ENCODE data around the gene ALK. TPM values are rescaled to one million over a fixed set of nuclear protein-coding genes. Genes with fewer than 3 reads are reported as not detected.

The ALK gene
- total RNA-seq, 2 experiments from 2014 or later = not detected

DNA sequence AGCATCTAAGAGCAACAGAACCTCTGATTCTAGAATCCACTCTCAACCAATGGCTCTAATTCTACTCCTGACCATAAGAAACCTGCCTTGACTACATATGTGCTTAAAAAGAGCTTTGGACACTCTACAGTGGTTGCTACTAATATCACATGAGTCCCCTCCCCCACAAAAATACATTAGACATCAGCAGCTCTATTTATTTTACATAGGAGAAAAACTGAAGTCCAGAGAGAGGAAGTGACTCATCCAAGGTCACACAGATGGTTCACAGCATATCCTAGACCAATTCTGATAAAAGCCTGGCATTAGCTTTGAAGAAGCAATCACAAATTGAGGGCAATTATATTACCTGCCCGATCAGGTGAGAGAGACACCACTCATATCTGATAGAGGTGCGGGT lies 49.8 kb downstream of the ALK start:
- POLR2A ChIA-PET = interaction anchor here (0.6 kb wide), 1 partner anchor 468 kb away, joined by 3 read pairs; no protein-coding TSS in a partner anchor
- ATAC-seq = no peak
- TF ChIP-seq, protein P1, sequence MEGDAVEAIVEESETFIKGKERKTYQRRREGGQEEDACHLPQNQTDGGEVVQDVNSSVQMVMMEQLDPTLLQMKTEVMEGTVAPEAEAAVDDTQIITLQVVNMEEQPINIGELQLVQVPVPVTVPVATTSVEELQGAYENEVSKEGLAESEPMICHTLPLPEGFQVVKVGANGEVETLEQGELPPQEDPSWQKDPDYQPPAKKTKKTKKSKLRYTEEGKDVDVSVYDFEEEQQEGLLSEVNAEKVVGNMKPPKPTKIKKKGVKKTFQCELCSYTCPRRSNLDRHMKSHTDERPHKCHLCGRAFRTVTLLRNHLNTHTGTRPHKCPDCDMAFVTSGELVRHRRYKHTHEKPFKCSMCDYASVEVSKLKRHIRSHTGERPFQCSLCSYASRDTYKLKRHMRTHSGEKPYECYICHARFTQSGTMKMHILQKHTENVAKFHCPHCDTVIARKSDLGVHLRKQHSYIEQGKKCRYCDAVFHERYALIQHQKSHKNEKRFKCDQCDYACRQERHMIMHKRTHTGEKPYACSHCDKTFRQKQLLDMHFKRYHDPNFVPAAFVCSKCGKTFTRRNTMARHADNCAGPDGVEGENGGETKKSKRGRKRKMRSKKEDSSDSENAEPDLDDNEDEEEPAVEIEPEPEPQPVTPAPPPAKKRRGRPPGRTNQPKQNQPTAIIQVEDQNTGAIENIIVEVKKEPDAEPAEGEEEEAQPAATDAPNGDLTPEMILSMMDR (IDR thresholded peaks at IDR 0.05) = no peak
- Mint-ChIP-seq H3K27me3 (peaks cover 14% of the 10 kb centered on the region), H3K36me3 (ENCODE audit: low read depth) (no peaks in the 10 kb centered on the region), H3K9me3 (no peaks in the 10 kb centered on the region), H3K4me1 (ENCODE audit: low read depth) (no peaks in the 10 kb centered on the region), H3K4me3 (no peak overlapping the region), H3K27ac (no peak overlapping the region)
- no peak for DNase-seq
- intact Hi-C loops (cut with micrococcal nuclease) = no loop called here
- CTCF ChIA-PET = no interaction called here

DNA sequence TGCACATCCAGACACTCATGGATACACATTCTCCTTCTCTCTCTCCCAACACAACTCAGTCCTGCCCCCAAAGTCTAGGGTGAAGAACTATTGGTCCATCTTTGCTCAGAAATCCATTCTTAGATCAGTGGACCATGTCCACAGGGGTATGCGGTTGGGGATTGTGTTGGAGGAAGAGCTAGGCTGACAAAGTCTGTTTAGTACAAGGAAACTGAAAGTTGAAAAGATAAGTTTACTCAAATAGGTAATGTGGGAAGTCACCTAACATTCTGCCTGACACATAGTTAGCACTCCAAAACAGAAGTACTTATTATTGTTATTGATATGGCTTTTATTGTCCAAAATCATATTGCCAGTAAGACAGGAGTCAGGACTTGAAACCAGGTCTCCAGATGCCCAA lies 55.9 kb downstream of the ALK start:
- intact Hi-C loops (cut with micrococcal nuclease) = no loop called here
- Mint-ChIP-seq H3K4me1 (ENCODE audit: low read depth) (no peaks in the 10 kb centered on the region), H3K9me3 (no peaks in the 10 kb centered on the region), H3K4me3 (no peak overlapping the region), H3K36me3 (ENCODE audit: low read depth) (no peaks in the 10 kb centered on the region), H3K27ac (no peak overlapping the region), H3K27me3 (peaks cover 25% of the 10 kb centered on the region)
- CTCF ChIA-PET = no interaction called here
- ATAC-seq (no peak), DNase-seq (no peak)
- POLR2A ChIA-PET = no interaction called here
- TF ChIP-seq, protein P1 (IDR thresholded peaks at IDR 0.05) = no peak

DNA sequence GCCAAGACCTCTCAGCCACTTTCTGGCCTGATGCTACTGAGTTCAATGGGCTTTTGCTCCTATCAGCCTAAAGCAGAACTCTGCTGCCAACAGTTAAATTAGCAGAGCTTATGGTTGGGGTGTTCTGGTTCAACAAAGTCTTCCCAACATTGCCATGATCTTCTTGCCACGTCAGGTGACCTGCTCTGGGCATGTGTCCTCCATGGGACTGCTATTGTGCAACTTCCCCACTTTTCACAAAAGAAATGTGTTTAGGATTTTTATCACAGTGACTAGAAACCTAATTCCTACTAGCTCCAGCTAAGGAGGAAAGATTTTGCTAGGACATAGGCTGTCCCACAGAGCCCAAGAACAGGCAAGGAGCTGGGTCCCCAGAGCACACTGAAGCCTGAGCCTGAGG lies 56.4 kb downstream of the ALK start:
- peaks cover 28% of the 10 kb centered on the region for H3K27me3 Mint-ChIP-seq
- ChIA-PET CTCF (no interaction called here), POLR2A (no interaction called here)
- TF ChIP-seq, protein P1 (IDR thresholded peaks at IDR 0.05) = no peak
- no peak overlapping the region for H3K27ac Mint-ChIP-seq
- DNase-seq = no peak
- no peak for ATAC-seq
- no peaks in the 10 kb centered on the region for H3K4me1 Mint-ChIP-seq (ENCODE audit: low read depth)
- H3K9me3 Mint-ChIP-seq = no peaks in the 10 kb centered on the region
- no peak overlapping the region for H3K4me3 Mint-ChIP-seq
- intact Hi-C loops (cut with micrococcal nuclease) = no loop called here
- no peaks in the 10 kb centered on the region for H3K36me3 Mint-ChIP-seq (ENCODE audit: low read depth)

DNA sequence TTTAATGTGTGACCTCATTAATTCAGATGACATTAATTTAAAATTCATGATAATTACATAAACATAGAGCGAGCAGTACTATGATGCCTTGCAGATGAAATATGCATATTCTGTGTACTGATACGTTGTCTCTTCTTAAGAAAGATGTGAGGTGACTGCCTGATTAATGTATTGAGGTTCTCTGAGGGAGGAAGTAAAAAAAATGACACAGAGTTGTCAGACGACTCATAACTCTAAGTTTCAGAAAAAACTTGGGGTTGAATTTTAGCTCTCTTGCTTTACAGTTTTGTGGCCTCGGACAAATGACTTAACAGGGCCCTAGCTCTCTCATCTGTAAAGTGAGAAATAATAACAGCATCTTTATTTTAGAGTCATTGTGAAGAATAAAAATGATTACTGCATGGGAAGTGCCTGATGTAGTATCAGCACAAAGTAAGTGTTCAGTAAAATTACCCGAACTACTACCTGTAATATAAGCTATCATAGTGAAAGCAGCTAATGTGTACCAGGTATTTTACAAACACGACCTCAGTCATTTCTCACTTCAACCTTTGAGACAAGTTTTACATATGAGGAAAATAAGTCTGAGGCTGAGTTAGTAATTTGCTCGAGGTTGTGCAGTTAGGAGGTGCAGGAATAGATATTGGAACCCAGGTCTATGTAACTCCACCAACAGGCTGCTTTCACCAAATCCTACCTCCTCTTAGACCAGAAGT lies 65.3 kb downstream of the ALK start:
- TF ChIP-seq, protein P1 (IDR thresholded peaks at IDR 0.05) = no peak
- Mint-ChIP-seq H3K4me1 (ENCODE audit: low read depth) (no peaks in the 10 kb centered on the region), H3K4me3 (no peak overlapping the region), H3K9me3 (peaks cover 5% of the 10 kb centered on the region), H3K27me3 (peaks cover 28% of the 10 kb centered on the region), H3K36me3 (ENCODE audit: low read depth) (no peaks in the 10 kb centered on the region), H3K27ac (no peak overlapping the region)
- no peak for ATAC-seq
- CTCF ChIA-PET = no interaction called here
- no peak for DNase-seq
- POLR2A ChIA-PET = no interaction called here
- intact Hi-C loops (cut with micrococcal nuclease) = no loop called here

DNA sequence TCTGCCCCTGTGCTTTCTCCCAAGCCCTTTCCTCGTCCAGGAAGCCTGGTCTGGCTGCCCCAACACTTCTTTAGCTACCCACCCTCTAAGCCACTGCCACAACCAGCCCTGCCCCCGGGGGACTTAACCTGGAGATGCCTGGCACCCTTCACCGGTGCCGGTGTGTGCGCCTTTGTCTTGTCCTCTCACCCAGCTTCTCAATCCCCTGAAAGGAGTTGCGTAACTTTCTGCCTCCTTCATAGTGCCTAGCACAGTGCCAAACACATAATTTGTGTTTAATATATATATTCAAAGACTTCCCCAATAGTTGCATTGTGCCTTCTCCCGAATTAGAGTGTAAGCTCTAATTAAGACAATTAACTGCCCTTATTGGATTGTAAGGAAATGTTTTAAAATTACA lies 70.6 kb downstream of the ALK start:
- TF ChIP-seq, protein P1 (IDR thresholded peaks at IDR 0.05) = no peak
- no peak for ATAC-seq
- no peaks in the 10 kb centered on the region for H3K36me3 Mint-ChIP-seq (ENCODE audit: low read depth)
- H3K9me3 Mint-ChIP-seq = peaks cover 5% of the 10 kb centered on the region
- DNase-seq = no peak
- intact Hi-C loops (cut with micrococcal nuclease) = no loop called here
- H3K4me1 Mint-ChIP-seq (ENCODE audit: low read depth) = no peaks in the 10 kb centered on the region
- H3K4me3 Mint-ChIP-seq = no peak overlapping the region
- peaks cover 8% of the 10 kb centered on the region for H3K27me3 Mint-ChIP-seq
- H3K27ac Mint-ChIP-seq = no peak overlapping the region
- CTCF ChIA-PET = no interaction called here
- POLR2A ChIA-PET = no interaction called here
